Upper lobe of left lung (tissue), 6 donors: ENCODE data around the gene LAMA3. TPM values are rescaled to one million over a fixed set of nuclear protein-coding genes. Genes with fewer than 3 reads are reported as not detected.

Experiments
- ATAC-seq, 2 donors: fragments of 200-7000 bp; cut with Tn5 transposase; one replicate each; pipeline ENCODE4 v1.9.1; 2022; ENCODE audit warnings: mild to moderate bottlenecking in 2 of 2, moderate library complexity in 2 of 2; ENCODE audit not compliant: low FRiP score in 2 of 2
- DNase-seq, 2 donors: peaks; one replicate each; pipeline ENCODE4 v3.0.0-alpha.2; 2019 to 2020
- H3K27ac ChIP-seq, 4 donors: fragments of 200-600 bp; sonication (generic); one replicate each; pipeline ENCODE4 v1.5.1; 2016 to 2019
- H3K27me3 ChIP-seq, 4 donors: fragments of 200-600 bp; sonication (generic); one replicate each; pipeline ENCODE4 v1.5.1; 2017 to 2019
- H3K36me3 ChIP-seq, 4 donors: fragments of 200-600 bp; sonication (generic); one replicate each; pipeline ENCODE4 v1.5.1; 2016 to 2019
- H3K4me1 ChIP-seq, 4 donors: fragments of 200-600 bp; sonication (generic); one replicate each; pipeline ENCODE4 v1.5.1; 2018 to 2019
- H3K4me3 ChIP-seq, 4 donors: fragments of 200-600 bp; sonication (generic); one replicate each; pipeline ENCODE4 v1.5.1; 2017 to 2019; ENCODE audit warnings: mild to moderate bottlenecking in 2 of 4, moderate library complexity in 1 of 4
- H3K9me3 ChIP-seq, 4 donors: fragments of 200-600 bp; sonication (generic); one replicate each; pipeline ENCODE4 v1.5.1; 2018 to 2019
- CTCF ChIP-seq, 6 experiments: fragments of 450-650 bp in 4 of 6; fragments of 200-600 bp in 2 of 6; sonication (generic) in 2 of 6; IDR thresholded peaks; one replicate each; pipeline ENCODE4 v1.5.1; 2016 to 2019; ENCODE audit warnings: antibody characterized with exemption in 6 of 6
- EP300 ChIP-seq, 4 donors: sonication (generic); formaldehyde crosslinking; IDR thresholded peaks; one replicate each; pipeline ENCODE4 v1.5.1; 2017; ENCODE audit warnings: antibody characterized with exemption in 4 of 4, control low read depth in 2 of 4
- POLR2A ChIP-seq, 4 donors: fragments of 450-650 bp; IDR thresholded peaks; one replicate each; pipeline ENCODE4 v1.5.1; 2016 to 2017; ENCODE audit warnings: antibody characterized with exemption in 4 of 4, mild to moderate bottlenecking in 2 of 4
- POLR2AphosphoS5 ChIP-seq, 2 donors: sonication (generic); formaldehyde crosslinking; IDR thresholded peaks; one replicate each; pipeline ENCODE4 v1.5.1; 2017; ENCODE audit warnings: antibody characterized with exemption in 2 of 2
- WGBS, 2 donors: methylation state at CpG; one replicate each; pipeline ENCODE4 v1.1.5; 2017 to 2018; 5-methylcytosine and 5-hydroxymethylcytosine counted together
- total RNA-seq, 6 donors: library from RNA; depleted of rRNA in 4 of 6; stranded (reverse); fragments of >200 nt in 4 of 6; gene quantifications; one replicate each; pipeline versions ENCODE4 v1.1.0 to v1.2.1, GENCODE V29; 2016 to 2021
- donor health status: DM: no; HTN: no; CAD: no; lungs with moderate emphysema.
- donor health status: DM: no; HTN: yes; CAD: no; lungs with severe emphysema.

LAMA3 gene
- total RNA-seq, 6 donors from 2014 or later, result 88.2 to 202 (median 141) TPM

DNA sequence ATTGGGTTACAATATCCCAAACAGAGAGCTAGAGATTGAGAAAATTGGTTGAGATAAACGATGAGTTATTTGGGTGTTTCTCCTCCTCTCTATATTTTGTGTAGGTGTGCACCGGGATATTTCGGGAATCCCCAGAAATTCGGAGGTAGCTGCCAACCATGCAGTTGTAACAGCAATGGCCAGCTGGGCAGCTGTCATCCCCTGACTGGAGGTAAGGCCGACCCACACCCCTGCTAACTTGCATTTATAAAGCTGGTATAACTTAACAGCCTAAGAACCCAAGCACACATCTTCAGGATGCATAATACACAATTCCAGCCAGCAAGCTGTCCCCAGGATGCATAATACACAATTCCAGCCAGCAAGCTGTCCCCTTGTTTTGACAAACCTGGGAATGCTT, 200.7 kb downstream of the LAMA3 start:
- Histone ChIP-seq H3K36me3 (peaks cover 0 to 1% (median 0%) of the 10 kb centered on the region in 4 donors), H3K4me1 (peaks cover 3 to 8% (median 6%) of the 10 kb centered on the region in 4 donors), H3K4me3 (no peak overlapping the region), H3K9me3 (no peaks in the 10 kb centered on the region), H3K27ac (no peak overlapping the region), H3K27me3 (no peaks in the 10 kb centered on the region)
- ATAC-seq (no peak), DNase-seq (no peak)
- 81 to 93% methylated on average over 5 of the region's 5 CpGs for WGBS, 2 donors
- TF ChIP-seq POLR2A (IDR thresholded peaks at IDR 0.05), result no peak
- no peak for TF ChIP-seq EP300 (IDR thresholded peaks at IDR 0.05)
- no peak for TF ChIP-seq CTCF (IDR thresholded peaks at IDR 0.05)
- TF ChIP-seq POLR2AphosphoS5 (IDR thresholded peaks at IDR 0.05), result no peak

GRCh38 chr18:23890589-23890988, 201.3 kb downstream of the LAMA3 start:
- no peak for DNase-seq
- Histone ChIP-seq H3K36me3 (peaks cover 0 to 3% (median 0%) of the 10 kb centered on the region in 4 donors), H3K4me3 (no peak overlapping the region), H3K4me1 (peaks cover 0 to 7% (median 5%) of the 10 kb centered on the region in 4 donors), H3K27me3 (no peaks in the 10 kb centered on the region), H3K9me3 (no peaks in the 10 kb centered on the region), H3K27ac (no peak overlapping the region)
- ATAC-seq, result no peak
- TF ChIP-seq POLR2A (IDR thresholded peaks at IDR 0.05) (no peak), CTCF (IDR thresholded peaks at IDR 0.05) (no peak), EP300 (IDR thresholded peaks at IDR 0.05) (no peak), POLR2AphosphoS5 (IDR thresholded peaks at IDR 0.05) (no peak)

DNA sequence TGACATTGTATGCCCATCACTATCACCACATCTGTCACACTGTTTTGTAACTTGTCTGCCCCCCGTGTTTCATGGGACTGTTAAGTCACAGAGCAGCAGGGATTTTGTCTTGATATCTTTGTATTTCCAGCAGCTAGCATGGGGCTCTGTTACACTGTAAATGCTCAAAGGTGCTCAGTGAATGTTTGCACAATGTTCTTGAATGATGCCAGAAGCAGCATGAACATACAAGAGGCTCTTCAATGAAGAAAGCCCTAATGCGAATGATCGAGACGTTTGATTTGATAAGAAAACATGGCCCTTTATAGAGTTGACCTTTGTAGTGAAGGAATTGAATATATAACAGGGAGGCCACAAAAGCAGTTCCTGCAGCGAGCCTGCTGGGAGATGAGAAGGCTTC, 204.4 kb downstream of the LAMA3 start:
- Histone ChIP-seq H3K4me3 (no peak overlapping the region), H3K9me3 (no peaks in the 10 kb centered on the region), H3K4me1 (no peaks in the 10 kb centered on the region), H3K36me3 (peaks cover 0 to 3% (median 1%) of the 10 kb centered on the region in 4 donors), H3K27me3 (no peaks in the 10 kb centered on the region), H3K27ac (no peak overlapping the region)
- TF ChIP-seq POLR2A (IDR thresholded peaks at IDR 0.05) (no peak), CTCF (IDR thresholded peaks at IDR 0.05) (no peak), EP300 (IDR thresholded peaks at IDR 0.05) (no peak), POLR2AphosphoS5 (IDR thresholded peaks at IDR 0.05) (no peak)
- 48 to 79% methylated on average over 5 of the region's 5 CpGs for WGBS, 2 donors
- no peak for DNase-seq
- ATAC-seq, result no peak

- DNase-seq (peak in 1 of 2 donors; percentile 49), ATAC-seq (no peak)
- Histone ChIP-seq H3K4me1 (no peaks in the 10 kb centered on the region), H3K27me3 (no peaks in the 10 kb centered on the region), H3K9me3 (no peaks in the 10 kb centered on the region), H3K4me3 (no peak overlapping the region), H3K36me3 (peaks cover 0 to 9% (median 1%) of the 10 kb centered on the region in 4 donors), H3K27ac (no peak overlapping the region)
- WGBS, 2 donors, result 93 to 96% methylated on average over 13 to 14 of the region's 14 CpGs
- TF ChIP-seq POLR2AphosphoS5 (IDR thresholded peaks at IDR 0.05), result no peak
- TF ChIP-seq POLR2A (IDR thresholded peaks at IDR 0.05), result no peak
- no peak for TF ChIP-seq EP300 (IDR thresholded peaks at IDR 0.05)
- TF ChIP-seq CTCF (IDR thresholded peaks at IDR 0.05), result no peak
Measured at GRCh38 chr18:23894661-23895175, 205.5 kb downstream of the LAMA3 start.

DNA sequence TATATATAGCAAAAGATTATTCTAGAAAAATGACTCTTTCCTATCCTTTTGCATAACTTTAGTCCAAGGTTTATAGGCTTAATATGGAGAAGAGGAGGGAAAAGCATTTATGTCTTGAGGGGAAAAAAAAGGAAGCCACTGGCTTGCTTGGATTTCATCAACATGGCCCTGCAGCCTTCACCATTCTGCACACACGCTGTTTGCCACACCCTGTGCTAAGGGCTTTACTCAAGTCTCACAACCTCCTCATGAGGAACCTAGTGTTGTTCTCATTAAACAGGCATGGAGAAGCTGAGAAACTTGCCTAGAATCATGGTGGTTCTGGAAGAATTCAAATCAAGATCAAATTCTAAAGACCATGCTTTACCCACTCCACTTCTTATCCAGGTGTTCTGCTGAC, 208.0 kb downstream of the LAMA3 start:
- TF ChIP-seq POLR2A (IDR thresholded peaks at IDR 0.05) (no peak), EP300 (IDR thresholded peaks at IDR 0.05) (no peak), POLR2AphosphoS5 (IDR thresholded peaks at IDR 0.05) (no peak), CTCF (IDR thresholded peaks at IDR 0.05) (no peak)
- H3K27me3 ChIP-seq, result no peaks in the 10 kb centered on the region
- ATAC-seq, result no peak
- peaks cover 0 to 9% (median 1%) of the 10 kb centered on the region in 4 donors for H3K36me3 ChIP-seq
- no peak for DNase-seq
- H3K27ac ChIP-seq, result no peak overlapping the region
- no peaks in the 10 kb centered on the region for H3K9me3 ChIP-seq
- WGBS, 2 donors, result 69 to 75% methylated on average over 1 of the region's 1 CpG
- H3K4me3 ChIP-seq, result no peak overlapping the region
- H3K4me1 ChIP-seq, result peaks cover 0 to 4% (median 0%) of the 10 kb centered on the region in 4 donors
